Measurements from ENCODE around the gene PROM2. TPM values are rescaled to one million over a fixed set of nuclear protein-coding genes. Genes with fewer than 3 reads are reported as not detected.
A peak's percentile ranks its signal among the peaks of the same experiment; 100 is the strongest.

PROM2 gene
- total RNA-seq, 1 experiment from 2014 or later: 129 TPM

DNA sequence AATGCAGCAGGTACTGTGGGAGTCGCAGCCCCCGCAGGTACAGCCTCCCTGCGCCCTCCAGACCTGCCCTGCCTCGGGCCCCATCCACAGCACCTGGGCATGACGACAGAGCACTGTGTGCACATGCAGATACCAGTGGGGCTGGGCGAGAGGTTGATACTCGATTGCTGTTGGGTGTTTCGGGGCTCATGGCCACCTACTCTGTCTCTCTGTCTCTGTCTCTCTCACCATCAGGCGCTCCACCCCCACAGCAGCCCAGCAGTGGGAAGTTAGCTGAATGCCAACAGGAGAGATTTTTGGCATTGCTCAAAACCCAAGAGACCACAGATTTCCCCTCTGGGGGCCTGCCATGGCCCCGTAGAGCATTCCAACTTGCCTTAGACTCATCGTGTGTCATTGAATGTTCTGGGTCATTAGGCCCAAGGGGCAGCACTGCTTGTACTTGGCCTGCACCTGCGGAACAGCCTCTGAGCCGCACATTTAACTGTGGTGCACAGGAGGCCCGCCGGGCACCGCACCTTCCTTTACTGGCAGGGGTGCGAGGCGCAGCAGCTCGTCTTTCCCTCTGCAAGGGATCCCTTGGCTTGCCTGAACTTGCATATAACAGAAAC lies 41.7 kb downstream of the PROM2 start:
- H3K79me2 ChIP-seq (ENCODE audit: low read depth): peaks cover 8% of the 10 kb centered on the region; the same call in 1 of the 2 replicates
- DNase-seq: peak; percentile 61 to 98
- peaks cover 82% of the 10 kb centered on the region for H3K4me1 ChIP-seq (replicated peaks; ENCODE audit: insufficient read depth)
- no peaks in the 10 kb centered on the region for H3K9me2 ChIP-seq (ENCODE audit: insufficient read depth)
- H4K20me1 ChIP-seq (ENCODE audit: insufficient read depth): no peaks in the 10 kb centered on the region
- intact Hi-C loops (cut with micrococcal nuclease; ENCODE audit: unreplicated experiment): loop anchor here (1.0 to 2.0 kb wide), 3 partner anchors 42 to 87 kb away; partner anchors contain the start of genes FAHD2A and PROM2
- H3K4me3 ChIP-seq: no peak overlapping the region
- POLR2A ChIA-PET (ENCODE audit: unreplicated experiment): no interaction called here
- no TSS peak for BruUV-seq (replicated peaks)
- no peak overlapping the region for H2AFZ ChIP-seq
- H3K27ac ChIP-seq: peak overlapping the region; percentile 88
- CTCF ChIA-PET: interaction anchor here (0.5 to 3.0 kb wide), 3 partner anchors 28 to 214 kb away, joined by 7 to 14 read pairs (median 12); no protein-coding TSS in a partner anchor
- H3K9me3 ChIP-seq (ENCODE audit: insufficient read depth, low read depth): no peaks in the 10 kb centered on the region
- TF ChIP-seq EZH2 (IDR thresholded peaks at IDR 0.05; ENCODE audit: low read depth): no peak
- TF ChIP-seq, protein P1, sequence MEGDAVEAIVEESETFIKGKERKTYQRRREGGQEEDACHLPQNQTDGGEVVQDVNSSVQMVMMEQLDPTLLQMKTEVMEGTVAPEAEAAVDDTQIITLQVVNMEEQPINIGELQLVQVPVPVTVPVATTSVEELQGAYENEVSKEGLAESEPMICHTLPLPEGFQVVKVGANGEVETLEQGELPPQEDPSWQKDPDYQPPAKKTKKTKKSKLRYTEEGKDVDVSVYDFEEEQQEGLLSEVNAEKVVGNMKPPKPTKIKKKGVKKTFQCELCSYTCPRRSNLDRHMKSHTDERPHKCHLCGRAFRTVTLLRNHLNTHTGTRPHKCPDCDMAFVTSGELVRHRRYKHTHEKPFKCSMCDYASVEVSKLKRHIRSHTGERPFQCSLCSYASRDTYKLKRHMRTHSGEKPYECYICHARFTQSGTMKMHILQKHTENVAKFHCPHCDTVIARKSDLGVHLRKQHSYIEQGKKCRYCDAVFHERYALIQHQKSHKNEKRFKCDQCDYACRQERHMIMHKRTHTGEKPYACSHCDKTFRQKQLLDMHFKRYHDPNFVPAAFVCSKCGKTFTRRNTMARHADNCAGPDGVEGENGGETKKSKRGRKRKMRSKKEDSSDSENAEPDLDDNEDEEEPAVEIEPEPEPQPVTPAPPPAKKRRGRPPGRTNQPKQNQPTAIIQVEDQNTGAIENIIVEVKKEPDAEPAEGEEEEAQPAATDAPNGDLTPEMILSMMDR (conservative IDR thresholded peaks at IDR 0.05): no peak
- H3F3A ChIP-seq (ENCODE audit: insufficient read depth, low read depth): peaks cover 36% of the 10 kb centered on the region
- H3K36me3 ChIP-seq (ENCODE audit: low read depth): no peaks in the 10 kb centered on the region
- H3K4me2 ChIP-seq: peak overlapping the region; percentile 83
- no peaks in the 10 kb centered on the region for H3K27me3 ChIP-seq (ENCODE audit: insufficient read depth, low read depth)

DNA sequence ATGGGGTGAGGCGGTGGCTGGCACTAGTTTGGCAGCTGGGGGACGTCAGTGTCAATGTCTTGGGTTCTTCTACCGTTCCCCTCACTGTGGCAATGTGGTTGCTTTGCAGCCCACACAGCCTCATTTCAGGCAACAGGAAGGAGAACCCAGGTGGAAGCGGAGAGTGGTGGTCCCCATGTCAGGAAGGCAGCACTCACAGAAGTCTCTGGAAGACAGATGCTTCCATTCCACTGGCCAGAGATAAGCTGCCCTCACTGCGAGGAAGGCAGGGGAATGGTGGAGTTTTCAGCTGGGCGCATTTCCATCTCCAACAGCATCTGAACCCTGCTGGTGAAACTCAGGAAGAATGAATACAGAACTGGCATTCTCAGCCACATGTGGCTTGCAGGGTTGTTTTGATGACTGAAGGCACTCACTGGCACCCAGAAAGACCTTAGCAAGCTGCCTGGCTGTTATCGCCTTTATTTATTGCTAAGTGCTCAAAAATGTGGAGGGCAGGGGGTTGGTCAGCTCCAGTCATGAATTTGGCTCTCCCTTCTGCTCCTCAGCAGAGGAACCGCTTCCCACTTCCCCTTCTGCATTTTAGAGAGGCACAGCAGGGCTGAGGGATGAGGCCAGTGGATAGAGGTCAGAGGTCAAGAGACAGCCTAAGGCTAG lies 42.3 kb downstream of the PROM2 start:
- peak overlapping the region; percentile 46; the same call in 1 of the 2 replicates for H3K4me3 ChIP-seq

DNA sequence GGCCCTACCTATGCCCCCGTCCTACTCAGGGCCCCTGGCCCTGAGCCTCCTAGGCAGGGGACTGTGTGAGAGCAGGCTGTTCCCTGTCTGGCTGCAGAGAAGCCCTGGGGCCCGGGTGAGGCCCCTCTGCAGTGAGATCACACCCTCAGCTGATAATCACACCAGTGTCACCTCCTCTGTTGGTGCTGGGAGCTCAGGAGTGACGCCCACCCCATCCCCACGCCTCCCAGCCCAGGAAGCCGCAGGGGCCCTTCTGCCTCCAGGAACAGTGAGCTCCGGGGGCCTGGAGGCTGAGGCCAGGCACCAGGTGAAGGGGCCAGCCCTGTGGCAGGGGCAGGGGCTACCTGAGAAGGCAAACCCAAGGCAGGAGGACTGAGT lies 42.9 kb downstream of the PROM2 start:
- peak overlapping the region; percentile 88 for H3K27ac ChIP-seq
- no TSS peak for BruUV-seq (replicated peaks)
- peak overlapping the region; percentile 83 for H3K4me2 ChIP-seq
- CTCF ChIA-PET: interaction anchor here (3.0 kb wide), 1 partner anchor 85 kb away, joined by 14 read pairs; no protein-coding TSS in a partner anchor
- no peaks in the 10 kb centered on the region for H3K9me3 ChIP-seq (ENCODE audit: insufficient read depth, low read depth)
- intact Hi-C loops (cut with micrococcal nuclease; ENCODE audit: unreplicated experiment): no loop called here
- POLR2A ChIA-PET (ENCODE audit: unreplicated experiment): no interaction called here
- peaks cover 36% of the 10 kb centered on the region for H3F3A ChIP-seq (ENCODE audit: insufficient read depth, low read depth)
- H4K20me1 ChIP-seq (ENCODE audit: insufficient read depth): no peaks in the 10 kb centered on the region
- peaks cover 8% of the 10 kb centered on the region; the same call in 1 of the 2 replicates for H3K79me2 ChIP-seq (ENCODE audit: low read depth)
- peak in 1 of 2 experiments; percentile 37 for DNase-seq
- TF ChIP-seq, protein P1 (conservative IDR thresholded peaks at IDR 0.05): no peak
- no peak for TF ChIP-seq EZH2 (IDR thresholded peaks at IDR 0.05; ENCODE audit: low read depth)
- peak overlapping the region; percentile 46 for H3K4me3 ChIP-seq
- H3K4me1 ChIP-seq (replicated peaks; ENCODE audit: insufficient read depth): peaks cover 82% of the 10 kb centered on the region
- no peaks in the 10 kb centered on the region for H3K36me3 ChIP-seq (ENCODE audit: low read depth)
- H3K9me2 ChIP-seq (ENCODE audit: insufficient read depth): no peaks in the 10 kb centered on the region
- peak overlapping the region; percentile 26; the same call in 1 of the 2 replicates for H2AFZ ChIP-seq
- H3K27me3 ChIP-seq (ENCODE audit: insufficient read depth, low read depth): no peaks in the 10 kb centered on the region

More for the DNA sequence above, 42.3 kb downstream of the PROM2 start:
- ChIA-PET POLR2A (ENCODE audit: unreplicated experiment) (no interaction called here), CTCF (interaction anchor here (0.5 to 3.0 kb wide), 2 partner anchors 84 to 215 kb away, joined by 7 to 14 read pairs; no protein-coding TSS in a partner anchor)
- Histone ChIP-seq H3K79me2 (ENCODE audit: low read depth) (peaks cover 8% of the 10 kb centered on the region; the same call in 1 of the 2 replicates), H4K20me1 (ENCODE audit: insufficient read depth) (no peaks in the 10 kb centered on the region), H3K9me2 (ENCODE audit: insufficient read depth) (no peaks in the 10 kb centered on the region), H3F3A (ENCODE audit: insufficient read depth, low read depth) (peaks cover 36% of the 10 kb centered on the region), H3K27me3 (ENCODE audit: insufficient read depth, low read depth) (no peaks in the 10 kb centered on the region), H3K4me2 (peak overlapping the region; percentile 83), H2AFZ (no peak overlapping the region; the same call in 1 of the 2 replicates), H3K27ac (peak overlapping the region; percentile 88), H3K4me1 (replicated peaks; ENCODE audit: insufficient read depth) (peaks cover 82% of the 10 kb centered on the region), H3K36me3 (ENCODE audit: low read depth) (no peaks in the 10 kb centered on the region), H3K9me3 (ENCODE audit: insufficient read depth, low read depth) (no peaks in the 10 kb centered on the region)
- peak in 1 of 2 experiments; percentile 93 for DNase-seq
- TF ChIP-seq, protein P1 (conservative IDR thresholded peaks at IDR 0.05): 0 out of 2 replicates have a peak, but pooled peaks have one; percentile 38
- TF ChIP-seq EZH2 (IDR thresholded peaks at IDR 0.05; ENCODE audit: low read depth): no peak
- intact Hi-C loops (cut with micrococcal nuclease; ENCODE audit: unreplicated experiment): no loop called here
- no TSS peak for BruUV-seq (replicated peaks)
